Prostate gland (tissue), 2 donors: ENCODE data around the gene EPO.

Experiments used
- CTCF ChIP-seq, 4 experiments: fragments of 200-600 bp in 2 of 4; fragments of 450-650 bp in 2 of 4; sonication (generic) in 2 of 4; IDR thresholded peaks; 1 replicate in 3 of 4; 2 replicates in 1 of 4; pipeline ENCODE4 v1.5.1; 2016 to 2019; ENCODE audit warnings: antibody characterized with exemption in 4 of 4, mild to moderate bottlenecking in 2 of 4, moderate library complexity in 2 of 4
- POLR2A ChIP-seq: fragments of 450-650 bp; IDR thresholded peaks from one replicate; pipeline ENCODE4 v1.6.1; 2016; ENCODE audit warnings: antibody characterized with exemption, mild to moderate bottlenecking
- POLR2AphosphoS5 ChIP-seq: sonication (generic); formaldehyde crosslinking; IDR thresholded peaks from one replicate; pipeline ENCODE4 v1.6.1; 2017; ENCODE audit warnings: antibody characterized with exemption

DNA sequence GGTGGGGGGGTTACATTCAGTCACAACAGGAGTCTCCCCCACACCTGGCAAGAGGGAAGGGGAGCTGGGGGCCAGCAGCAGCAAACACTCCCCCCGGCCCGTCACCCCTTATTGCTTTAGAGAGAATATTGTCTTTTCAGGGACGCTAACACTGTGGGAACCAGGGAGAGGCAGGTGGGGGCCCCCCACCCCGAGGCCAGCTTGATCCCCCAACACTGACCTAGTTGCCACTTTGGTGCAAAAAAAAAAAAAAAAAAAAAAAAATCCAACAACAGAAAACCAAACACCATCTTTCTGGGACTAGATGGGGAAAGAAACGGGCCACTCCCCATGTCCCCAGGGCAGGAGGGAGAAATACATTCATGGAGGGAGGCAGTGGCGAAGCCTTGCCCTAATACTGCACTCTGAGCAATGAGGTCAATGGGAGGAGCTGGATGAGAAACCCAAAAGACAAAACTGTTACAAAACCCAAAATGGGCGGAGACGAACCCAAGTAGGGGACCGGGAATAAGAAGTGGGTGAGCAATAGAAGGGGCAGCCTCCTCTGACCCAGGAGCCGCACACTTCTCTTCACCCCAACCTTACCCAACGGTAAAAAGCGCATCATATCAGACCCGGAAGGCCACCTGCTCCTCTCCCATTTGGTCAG is 40.2 kb upstream of the EPO start:
- TF ChIP-seq POLR2A (no peak), CTCF (IDR thresholded peaks at IDR 0.05) (no peak), POLR2AphosphoS5 (no peak)
